ENCODE measurements around the gene GNAI2. TPM values are rescaled to one million over a fixed set of nuclear protein-coding genes. Genes with fewer than 3 reads are reported as not detected.

Gene GNAI2
- total RNA-seq, 1 experiment from 2014 or later, result 185 TPM

DNA sequence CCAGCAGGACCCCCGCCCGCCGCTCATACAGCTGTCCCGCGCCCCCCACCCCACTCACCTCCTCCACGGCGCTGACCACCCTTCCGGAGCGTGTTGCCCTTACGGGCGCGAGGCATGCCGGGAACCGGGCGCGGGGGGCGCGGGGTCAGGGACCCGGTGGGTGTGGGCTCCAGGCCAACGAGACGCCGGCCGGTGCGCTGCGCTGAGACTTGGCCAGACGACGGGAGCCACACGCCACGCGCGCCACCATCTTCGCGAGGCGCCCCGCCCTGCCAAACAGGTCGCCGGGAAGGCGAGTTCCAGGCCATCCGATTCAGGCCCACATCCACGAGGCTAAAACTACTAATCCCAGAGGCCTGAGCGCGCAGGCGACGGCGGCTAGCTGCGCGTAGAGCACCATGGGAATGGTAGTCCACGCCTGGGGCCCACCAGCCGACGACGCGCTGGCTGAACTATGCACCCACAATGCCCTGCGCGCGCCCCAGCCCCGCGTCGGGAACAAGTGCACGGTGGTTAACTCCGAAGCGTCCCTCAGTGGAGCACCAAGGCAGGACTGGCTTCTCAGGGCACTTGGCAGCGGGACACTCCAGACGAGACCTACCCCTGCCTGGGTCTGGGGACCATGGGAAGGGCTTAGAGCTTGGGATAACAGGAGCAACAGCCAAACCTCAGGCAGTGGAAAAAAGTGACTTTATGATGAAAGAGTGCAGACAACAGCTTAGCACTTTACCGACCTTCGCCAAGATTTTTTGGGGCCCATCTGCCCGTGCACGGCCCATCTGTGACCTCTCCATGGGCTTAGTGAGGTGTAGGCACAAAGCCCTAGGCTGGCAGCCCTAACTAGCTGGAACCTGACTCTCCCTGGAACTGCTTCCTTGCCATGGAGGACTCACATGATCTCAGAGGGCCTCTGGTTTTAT is 56.4 kb downstream of the GNAI2 start, which contains the start of gene IFRD2:
TSS of gene IFRD2 (minus strand) at position 271 of the 920 bp plus-strand sequence. CDS start at position 116, 155 bp downstream.
- POLR2A ChIA-PET, result interaction anchor here (1.0 to 1.5 kb wide), 5 partner anchors 13 to 53 kb away, joined by 3 to 5 read pairs (median 3); partner anchors contain the start of gene LSMEM2
- Mint-ChIP-seq H3K27me3 (ENCODE audit: low read depth) (no peaks in the 10 kb centered on the region; the same call in 1 of the 2 replicates), H3K9me3 (no peaks in the 10 kb centered on the region), H3K4me1 (peaks cover 12% of the 10 kb centered on the region), H3K36me3 (peaks cover 19% of the 10 kb centered on the region), H3K4me3 (peak within 1 kb of the TSS; percentile 76), H3K27ac (peak within 1 kb of the TSS; percentile 96)
- DNase-seq (ENCODE audit: low spot score) (peak; percentile 97), ATAC-seq (peak; percentile 96)
- CTCF ChIA-PET, result interaction anchor here (0.7 to 2.2 kb wide), 12 partner anchors 18 to 100 kb away, joined by 3 to 12 read pairs (median 4); partner anchors contain the start of genes GNAI2, HYAL2 and RASSF1
- TF ChIP-seq, protein P1, sequence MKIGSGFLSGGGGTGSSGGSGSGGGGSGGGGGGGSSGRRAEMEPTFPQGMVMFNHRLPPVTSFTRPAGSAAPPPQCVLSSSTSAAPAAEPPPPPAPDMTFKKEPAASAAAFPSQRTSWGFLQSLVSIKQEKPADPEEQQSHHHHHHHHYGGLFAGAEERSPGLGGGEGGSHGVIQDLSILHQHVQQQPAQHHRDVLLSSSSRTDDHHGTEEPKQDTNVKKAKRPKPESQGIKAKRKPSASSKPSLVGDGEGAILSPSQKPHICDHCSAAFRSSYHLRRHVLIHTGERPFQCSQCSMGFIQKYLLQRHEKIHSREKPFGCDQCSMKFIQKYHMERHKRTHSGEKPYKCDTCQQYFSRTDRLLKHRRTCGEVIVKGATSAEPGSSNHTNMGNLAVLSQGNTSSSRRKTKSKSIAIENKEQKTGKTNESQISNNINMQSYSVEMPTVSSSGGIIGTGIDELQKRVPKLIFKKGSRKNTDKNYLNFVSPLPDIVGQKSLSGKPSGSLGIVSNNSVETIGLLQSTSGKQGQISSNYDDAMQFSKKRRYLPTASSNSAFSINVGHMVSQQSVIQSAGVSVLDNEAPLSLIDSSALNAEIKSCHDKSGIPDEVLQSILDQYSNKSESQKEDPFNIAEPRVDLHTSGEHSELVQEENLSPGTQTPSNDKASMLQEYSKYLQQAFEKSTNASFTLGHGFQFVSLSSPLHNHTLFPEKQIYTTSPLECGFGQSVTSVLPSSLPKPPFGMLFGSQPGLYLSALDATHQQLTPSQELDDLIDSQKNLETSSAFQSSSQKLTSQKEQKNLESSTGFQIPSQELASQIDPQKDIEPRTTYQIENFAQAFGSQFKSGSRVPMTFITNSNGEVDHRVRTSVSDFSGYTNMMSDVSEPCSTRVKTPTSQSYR (CRISPR knock-in tag; IDR thresholded peaks at IDR 0.05), result no peak
- TF ChIP-seq GABPB1 (CRISPR knock-in tag; IDR thresholded peaks at IDR 0.05) (peak; percentile 66), JAZF1 (CRISPR knock-in tag; IDR thresholded peaks at IDR 0.05) (no peak), ESRRA (CRISPR knock-in tag; IDR thresholded peaks at IDR 0.05; ENCODE audit: borderline replicate concordance) (no peak), SMAD3 (CRISPR knock-in tag; IDR thresholded peaks at IDR 0.05; ENCODE audit: borderline replicate concordance) (0 out of 2 replicates have a peak, but pooled peaks have one; percentile 73), HMGA2 (CRISPR knock-in tag; IDR thresholded peaks at IDR 0.05) (0 out of 2 replicates have a peak, but pooled peaks have one; percentile 12), ZNF219 (CRISPR knock-in tag; IDR thresholded peaks at IDR 0.05; ENCODE audit: borderline replicate concordance) (0 out of 2 replicates have a peak, but pooled peaks have one; percentile 9), KAT7 (CRISPR knock-in tag; IDR thresholded peaks at IDR 0.05; ENCODE audit: borderline replicate concordance) (no peak), ZNF232 (CRISPR knock-in tag; IDR thresholded peaks at IDR 0.05) (peak; percentile 18; the same call in 1 of the 2 replicates), CBFB (CRISPR knock-in tag; IDR thresholded peaks at IDR 0.05; ENCODE audit: low read depth) (0 out of 2 replicates have a peak, but pooled peaks have one; percentile 87), ZNF263 (CRISPR knock-in tag; IDR thresholded peaks at IDR 0.05; ENCODE audit: low read depth) (no peak), NFE2L1 (CRISPR knock-in tag; IDR thresholded peaks at IDR 0.05) (peak; percentile 79; the same call in 1 of the 2 replicates), NFATC4 (CRISPR knock-in tag; IDR thresholded peaks at IDR 0.05) (no peak), MXD4 (CRISPR knock-in tag; IDR thresholded peaks at IDR 0.05; ENCODE audit: borderline replicate concordance) (no peak), TEAD1 (CRISPR knock-in tag; IDR thresholded peaks at IDR 0.05) (peak; percentile 89; the same call in 1 of the 2 replicates), CREM (CRISPR knock-in tag; IDR thresholded peaks at IDR 0.05) (peak; percentile 90; the same call in 1 of the 2 replicates), IRF2 (CRISPR knock-in tag; IDR thresholded peaks at IDR 0.05; ENCODE audit: borderline replicate concordance, low read depth) (no peak), ETV6 (CRISPR knock-in tag; IDR thresholded peaks at IDR 0.05) (peak; percentile 79; the same call in 1 of the 2 replicates), SP1 (CRISPR knock-in tag; conservative IDR thresholded peaks at IDR 0.05) (peak; percentile 99)
- TF ChIP-seq, protein P2, sequence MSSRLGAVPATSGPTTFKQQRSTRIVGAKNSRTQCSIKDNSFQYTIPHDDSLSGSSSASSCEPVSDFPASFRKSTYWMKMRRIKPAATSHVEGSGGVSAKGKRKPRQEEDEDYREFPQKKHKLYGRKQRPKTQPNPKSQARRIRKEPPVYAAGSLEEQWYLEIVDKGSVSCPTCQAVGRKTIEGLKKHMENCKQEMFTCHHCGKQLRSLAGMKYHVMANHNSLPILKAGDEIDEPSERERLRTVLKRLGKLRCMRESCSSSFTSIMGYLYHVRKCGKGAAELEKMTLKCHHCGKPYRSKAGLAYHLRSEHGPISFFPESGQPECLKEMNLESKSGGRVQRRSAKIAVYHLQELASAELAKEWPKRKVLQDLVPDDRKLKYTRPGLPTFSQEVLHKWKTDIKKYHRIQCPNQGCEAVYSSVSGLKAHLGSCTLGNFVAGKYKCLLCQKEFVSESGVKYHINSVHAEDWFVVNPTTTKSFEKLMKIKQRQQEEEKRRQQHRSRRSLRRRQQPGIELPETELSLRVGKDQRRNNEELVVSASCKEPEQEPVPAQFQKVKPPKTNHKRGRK (CRISPR knock-in tag; IDR thresholded peaks at IDR 0.05; ENCODE audit: borderline replicate concordance), result no peak
- TF ChIP-seq, protein P3, sequence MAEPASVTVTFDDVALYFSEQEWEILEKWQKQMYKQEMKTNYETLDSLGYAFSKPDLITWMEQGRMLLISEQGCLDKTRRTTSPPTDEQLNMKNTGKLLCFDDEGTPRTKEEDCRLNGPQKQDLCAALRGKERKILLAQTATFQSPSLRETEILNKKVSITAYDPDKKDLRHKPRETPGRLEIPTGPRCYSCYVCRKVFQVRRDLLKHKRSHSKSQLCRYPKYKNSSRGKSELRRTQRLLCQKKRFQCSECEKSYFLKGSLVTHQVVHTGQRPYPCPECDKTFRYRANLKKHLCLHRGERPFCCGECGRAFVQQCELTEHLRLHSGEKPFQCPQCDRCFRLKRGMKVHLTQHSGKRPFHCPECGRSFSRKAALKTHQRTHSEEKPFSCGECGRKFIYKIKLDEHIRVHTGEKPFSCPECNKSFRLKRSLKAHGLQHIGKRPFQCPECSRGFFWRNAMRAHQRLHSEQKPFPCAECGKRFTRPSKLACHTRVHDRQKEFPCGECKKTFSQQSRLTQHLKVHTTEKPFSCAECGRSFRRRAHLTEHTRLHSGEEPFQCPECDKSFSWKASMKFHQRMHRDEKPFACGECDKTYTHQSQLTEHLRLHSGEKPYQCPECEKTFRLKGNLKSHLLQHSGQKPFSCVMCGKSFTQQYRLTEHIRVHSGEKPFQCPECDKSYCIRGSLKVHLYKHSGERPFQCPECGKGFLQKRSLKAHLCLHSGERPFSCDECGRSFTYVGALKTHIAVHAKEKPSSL (CRISPR knock-in tag; conservative IDR thresholded peaks at IDR 0.05), result no peak
- TF ChIP-seq, protein P4, sequence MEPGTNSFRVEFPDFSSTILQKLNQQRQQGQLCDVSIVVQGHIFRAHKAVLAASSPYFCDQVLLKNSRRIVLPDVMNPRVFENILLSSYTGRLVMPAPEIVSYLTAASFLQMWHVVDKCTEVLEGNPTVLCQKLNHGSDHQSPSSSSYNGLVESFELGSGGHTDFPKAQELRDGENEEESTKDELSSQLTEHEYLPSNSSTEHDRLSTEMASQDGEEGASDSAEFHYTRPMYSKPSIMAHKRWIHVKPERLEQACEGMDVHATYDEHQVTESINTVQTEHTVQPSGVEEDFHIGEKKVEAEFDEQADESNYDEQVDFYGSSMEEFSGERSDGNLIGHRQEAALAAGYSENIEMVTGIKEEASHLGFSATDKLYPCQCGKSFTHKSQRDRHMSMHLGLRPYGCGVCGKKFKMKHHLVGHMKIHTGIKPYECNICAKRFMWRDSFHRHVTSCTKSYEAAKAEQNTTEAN (CRISPR knock-in tag; IDR thresholded peaks at IDR 0.05), result 0 out of 2 replicates have a peak, but pooled peaks have one; percentile 23
- TF ChIP-seq, protein P5, sequence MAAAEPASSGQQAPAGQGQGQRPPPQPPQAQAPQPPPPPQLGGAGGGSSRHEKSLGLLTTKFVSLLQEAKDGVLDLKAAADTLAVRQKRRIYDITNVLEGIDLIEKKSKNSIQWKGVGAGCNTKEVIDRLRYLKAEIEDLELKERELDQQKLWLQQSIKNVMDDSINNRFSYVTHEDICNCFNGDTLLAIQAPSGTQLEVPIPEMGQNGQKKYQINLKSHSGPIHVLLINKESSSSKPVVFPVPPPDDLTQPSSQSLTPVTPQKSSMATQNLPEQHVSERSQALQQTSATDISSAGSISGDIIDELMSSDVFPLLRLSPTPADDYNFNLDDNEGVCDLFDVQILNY (CRISPR knock-in tag; IDR thresholded peaks at IDR 0.05), result peak; percentile 80
- TF ChIP-seq, protein P6, sequence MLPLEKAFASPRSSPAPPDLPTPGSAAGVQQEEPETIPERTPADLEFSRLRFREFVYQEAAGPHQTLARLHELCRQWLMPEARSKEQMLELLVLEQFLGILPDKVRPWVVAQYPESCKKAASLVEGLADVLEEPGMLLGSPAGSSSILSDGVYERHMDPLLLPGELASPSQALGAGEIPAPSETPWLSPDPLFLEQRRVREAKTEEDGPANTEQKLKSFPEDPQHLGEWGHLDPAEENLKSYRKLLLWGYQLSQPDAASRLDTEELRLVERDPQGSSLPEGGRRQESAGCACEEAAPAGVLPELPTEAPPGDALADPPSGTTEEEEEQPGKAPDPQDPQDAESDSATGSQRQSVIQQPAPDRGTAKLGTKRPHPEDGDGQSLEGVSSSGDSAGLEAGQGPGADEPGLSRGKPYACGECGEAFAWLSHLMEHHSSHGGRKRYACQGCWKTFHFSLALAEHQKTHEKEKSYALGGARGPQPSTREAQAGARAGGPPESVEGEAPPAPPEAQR (CRISPR knock-in tag; IDR thresholded peaks at IDR 0.05), result 0 out of 2 replicates have a peak, but pooled peaks have one; percentile 75
- TF ChIP-seq, protein P7, sequence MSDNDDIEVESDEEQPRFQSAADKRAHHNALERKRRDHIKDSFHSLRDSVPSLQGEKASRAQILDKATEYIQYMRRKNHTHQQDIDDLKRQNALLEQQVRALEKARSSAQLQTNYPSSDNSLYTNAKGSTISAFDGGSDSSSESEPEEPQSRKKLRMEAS (CRISPR knock-in tag; IDR thresholded peaks at IDR 0.05), result peak; percentile 81

All from WTC11 (cell line).